HG02884 (cell line): ENCODE results near the gene PREX1.
"Not testable (repeated sequence)": the region's sequence is repeated elsewhere in the genome, so short reads cannot be mapped to it uniquely, and the experiment has no call there.

Experiments
- ATAC-seq: cut with Tn5 transposase; IDR thresholded peaks from one replicate; pipeline ENCODE4 v1.9.1; 2021; ENCODE audit warnings: mild to moderate bottlenecking, moderate library complexity; ENCODE audit not compliant: unreplicated experiment

PREX1 gene

DNA sequence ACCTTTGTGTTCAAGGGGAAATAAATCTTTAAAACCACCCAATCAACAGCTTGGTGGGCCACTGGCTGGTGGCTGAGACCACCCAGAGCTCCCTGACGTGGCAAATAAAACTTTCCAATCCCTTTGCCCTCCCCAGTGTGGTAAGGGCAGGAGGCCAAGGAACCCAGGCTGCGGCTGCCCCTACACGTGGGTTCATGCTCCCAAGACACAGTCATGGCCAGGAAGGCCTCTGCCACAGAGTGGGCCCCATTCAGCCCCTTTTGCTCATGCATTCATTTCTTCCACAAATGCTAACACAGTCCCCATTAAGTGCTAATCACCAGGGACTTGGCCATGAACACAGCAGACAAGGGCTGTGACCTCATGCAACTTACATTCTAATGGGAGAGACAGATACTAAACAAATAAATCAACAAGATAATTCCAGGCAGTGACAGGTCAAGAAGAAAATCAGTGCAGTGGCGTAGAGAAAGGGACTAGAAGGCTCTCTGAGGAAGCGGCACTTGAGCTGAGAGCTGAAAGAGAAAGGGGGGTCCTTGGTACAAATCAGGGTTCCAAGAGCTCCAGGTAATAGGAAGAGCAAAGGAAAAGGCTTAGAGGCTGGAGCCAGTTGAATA, 13.8 kb downstream of the PREX1 start:
- no peak for ATAC-seq

DNA sequence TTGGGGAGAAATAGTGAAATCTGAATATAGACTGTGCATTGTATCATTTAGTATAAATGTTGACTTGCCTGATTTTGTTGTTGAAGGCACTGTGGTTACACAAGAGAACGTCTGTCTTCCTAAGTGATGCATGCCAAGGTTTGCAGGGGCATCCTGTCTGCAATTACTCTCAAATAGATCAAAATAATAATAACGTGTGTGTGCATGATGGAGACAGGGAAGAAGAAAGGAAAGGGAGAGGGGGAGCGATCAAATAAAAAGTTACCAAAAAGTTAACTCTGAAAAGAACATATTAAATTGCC, 14.4 kb downstream of the PREX1 start:
- no peak for ATAC-seq

DNA sequence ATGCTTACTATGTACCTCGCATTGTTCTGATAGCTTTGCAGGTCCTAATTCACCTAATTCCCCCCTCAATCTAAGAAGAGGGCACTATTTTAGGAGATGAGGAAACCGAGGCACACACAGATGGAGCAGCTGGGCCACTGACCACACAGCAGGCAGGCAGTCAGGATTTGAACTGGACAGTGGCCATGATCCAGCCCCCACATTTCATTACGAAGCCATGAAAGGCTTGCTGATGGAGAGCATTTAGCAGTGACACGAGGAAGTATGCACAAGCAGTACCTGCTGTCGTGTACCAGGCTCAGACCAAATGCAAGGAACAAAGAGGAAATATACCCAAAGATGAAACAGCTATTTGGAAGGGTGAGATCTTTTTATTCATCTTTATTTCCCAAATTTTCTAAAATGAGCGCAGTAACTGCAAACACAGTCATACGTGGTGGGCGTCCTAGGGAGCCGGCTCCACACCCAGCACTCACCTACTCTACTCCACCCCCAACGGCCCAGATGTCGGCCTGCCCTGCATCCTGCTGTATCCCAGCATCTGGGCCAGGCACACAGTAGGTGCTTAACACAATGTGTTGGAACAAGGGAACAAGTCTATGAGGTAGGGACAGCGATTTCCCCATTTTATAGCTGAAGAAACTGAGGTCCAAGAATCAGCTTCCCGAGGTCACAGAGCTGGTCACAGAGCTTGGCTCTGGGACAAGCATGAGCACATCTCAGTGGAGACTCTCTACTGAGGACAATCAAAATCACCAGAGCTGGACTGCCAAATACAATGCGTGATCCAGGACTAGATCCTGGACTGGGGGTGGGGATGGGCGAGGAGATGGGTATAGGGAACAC, 15.0 kb downstream of the PREX1 start:
- no peak for ATAC-seq

DNA sequence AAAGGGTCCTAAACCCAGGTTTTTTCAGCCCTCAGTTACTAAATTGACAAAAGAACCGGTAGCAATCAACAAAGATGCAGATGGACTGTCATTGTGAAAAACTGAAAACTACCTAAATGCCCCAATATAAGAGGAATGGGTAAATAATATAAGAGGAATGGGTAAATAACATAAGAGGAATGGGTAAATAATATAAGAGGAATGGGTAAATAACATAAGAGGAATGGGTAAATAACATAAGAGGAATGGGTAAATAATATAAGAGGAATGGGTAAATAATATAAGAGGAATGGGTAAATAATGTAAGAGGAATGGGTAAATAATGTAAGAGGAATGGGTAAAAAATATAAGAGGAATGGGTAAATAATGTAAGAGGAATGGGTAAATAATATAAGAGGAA, 15.7 kb downstream of the PREX1 start:
- not testable (repeated sequence) for ATAC-seq

DNA sequence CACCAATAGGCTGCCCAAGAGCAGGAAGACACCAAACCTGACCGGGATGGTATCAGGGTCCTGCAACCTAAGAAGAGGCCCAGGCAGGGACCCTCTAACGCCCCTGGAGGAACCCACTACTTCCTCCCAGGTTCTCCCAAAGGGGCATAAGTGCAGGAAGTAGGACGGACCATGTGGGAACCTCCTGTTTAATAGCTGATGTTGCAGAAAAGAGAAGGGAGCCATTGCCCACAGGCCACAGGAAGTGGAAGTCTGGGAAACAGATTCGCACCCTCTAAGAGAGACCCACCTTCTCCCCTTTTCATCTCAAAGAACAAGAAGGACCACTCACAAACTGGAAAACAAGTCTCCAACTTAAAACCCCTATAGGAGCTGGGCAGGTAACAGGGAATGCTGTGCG, 18.1 kb downstream of the PREX1 start:
- no peak for ATAC-seq

DNA sequence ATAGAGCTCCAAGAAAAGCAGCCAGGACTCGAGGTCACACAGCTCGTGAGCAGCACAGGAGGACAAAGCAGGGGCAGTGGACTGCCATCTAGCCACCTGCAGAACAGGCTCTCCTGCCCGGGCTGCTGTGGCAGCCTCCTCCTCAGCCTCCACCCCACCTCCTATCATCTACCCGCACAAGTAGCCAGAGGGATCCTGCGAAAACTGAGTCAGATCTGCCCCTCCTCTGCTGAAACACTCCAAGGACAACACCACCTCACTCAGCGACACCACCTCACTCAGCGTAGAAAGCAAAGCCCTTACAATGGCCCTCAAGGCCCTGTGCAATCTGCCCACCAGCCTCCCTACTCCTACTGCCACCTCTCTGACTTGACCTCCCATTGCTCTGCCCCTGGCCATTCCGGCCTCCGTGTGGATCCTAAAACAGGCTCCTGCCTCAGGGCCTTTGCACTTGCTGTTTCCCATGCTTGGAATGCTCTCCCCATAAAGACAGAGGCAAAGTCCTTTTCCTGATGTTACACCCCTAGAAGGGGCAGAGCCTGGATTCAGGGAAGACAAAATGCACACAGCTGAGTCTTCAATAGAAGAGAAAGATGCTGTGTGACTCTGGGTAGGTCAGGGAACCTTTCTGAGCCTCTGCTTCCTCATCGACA, 19.3 kb downstream of the PREX1 start:
- ATAC-seq: no peak

DNA sequence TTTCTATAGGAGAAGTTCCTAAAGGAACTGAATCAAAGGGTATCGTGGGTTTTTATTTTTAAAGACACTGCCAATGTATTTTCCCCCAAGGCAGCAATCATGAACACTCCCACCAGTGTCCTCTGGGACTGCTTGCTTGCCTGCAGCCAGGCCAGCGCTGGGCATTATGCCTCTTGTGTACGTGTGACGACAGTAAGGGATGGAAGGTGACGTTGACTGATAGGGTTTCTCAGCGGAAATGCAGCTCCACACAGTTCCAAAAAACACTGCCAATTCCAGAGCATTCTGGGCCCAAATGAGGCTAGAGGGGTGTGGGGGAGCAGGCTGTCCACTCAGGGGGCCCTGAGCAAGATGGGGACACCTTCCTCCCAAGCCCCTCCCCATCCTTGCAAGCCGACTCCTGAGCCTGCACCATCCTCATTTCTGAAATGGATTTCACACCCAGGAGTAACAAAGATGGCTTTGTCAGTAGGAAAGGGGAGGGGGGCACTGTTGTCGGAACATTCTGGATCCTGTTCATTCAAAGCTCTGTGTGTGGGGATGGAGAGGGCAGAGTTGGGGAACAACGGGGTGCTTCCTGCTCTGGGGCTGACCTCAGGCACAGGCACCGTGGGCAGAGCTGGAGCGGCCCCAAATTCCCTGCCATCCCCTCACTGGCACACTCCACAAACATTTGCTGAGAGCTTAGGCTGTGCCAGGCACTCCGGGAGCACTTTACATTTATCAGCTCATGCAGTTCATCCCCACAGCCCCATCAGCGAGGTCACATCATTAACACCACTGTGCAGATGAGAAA, 20.0 kb downstream of the PREX1 start:
- no peak for ATAC-seq

DNA sequence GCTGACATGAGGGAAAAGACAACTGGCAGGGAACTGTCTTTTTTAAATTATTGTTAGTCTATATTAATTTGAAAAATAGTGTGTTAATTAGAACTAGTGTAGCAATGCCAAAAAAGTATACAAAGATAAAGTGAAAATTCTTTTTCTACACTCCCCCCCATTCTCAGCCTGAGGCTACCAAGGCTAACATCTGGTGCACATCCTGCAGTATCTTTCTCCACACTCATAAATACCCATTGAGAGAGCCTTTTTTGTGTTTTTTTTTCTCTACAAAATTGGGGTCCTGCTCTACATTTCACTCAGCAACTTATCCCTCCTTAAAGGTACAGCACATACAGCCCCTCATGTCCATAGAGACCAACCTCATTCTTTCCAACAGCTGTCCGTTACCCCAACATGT, 20.7 kb downstream of the PREX1 start:
- no peak for ATAC-seq

DNA sequence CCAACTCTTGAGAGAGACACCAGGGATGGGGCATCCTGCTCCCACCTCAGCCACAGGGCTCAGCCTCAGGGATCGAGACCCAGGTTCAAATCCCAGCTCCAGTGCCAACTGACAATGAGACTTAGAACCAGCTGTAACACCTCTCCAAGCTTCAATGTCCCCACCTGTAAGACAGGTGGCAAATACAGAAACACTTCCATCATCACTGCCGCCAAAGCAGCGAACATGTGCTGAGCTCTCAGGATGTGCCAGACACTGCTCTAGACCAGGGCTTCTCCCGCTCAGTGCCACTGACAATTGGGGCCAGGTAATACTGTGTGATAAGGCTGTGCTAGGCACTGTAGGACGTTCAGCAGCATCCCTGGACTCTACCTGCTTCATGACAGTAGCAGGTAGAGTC, 22.1 kb downstream of the PREX1 start:
- ATAC-seq: no peak

DNA sequence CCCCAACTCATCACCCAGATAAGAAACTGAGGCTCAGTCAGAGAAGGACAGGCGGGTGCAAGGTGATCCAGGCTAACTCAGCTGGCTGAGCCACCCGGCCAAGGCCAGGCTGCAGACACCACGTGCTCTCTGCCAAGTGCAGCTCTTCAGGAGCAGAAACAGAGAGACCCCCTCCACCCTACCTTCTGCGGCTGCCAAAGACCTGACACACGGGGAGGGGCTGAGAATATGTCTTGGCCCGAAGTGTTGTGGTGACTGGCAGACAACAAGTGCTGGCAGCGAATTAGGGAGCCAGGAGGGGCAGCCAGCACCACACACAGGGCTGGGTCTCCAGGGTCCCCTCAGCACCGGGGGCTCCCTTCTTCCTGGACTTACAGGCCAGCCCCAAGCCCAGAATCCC, 22.5 kb downstream of the PREX1 start:
- no peak for ATAC-seq

DNA sequence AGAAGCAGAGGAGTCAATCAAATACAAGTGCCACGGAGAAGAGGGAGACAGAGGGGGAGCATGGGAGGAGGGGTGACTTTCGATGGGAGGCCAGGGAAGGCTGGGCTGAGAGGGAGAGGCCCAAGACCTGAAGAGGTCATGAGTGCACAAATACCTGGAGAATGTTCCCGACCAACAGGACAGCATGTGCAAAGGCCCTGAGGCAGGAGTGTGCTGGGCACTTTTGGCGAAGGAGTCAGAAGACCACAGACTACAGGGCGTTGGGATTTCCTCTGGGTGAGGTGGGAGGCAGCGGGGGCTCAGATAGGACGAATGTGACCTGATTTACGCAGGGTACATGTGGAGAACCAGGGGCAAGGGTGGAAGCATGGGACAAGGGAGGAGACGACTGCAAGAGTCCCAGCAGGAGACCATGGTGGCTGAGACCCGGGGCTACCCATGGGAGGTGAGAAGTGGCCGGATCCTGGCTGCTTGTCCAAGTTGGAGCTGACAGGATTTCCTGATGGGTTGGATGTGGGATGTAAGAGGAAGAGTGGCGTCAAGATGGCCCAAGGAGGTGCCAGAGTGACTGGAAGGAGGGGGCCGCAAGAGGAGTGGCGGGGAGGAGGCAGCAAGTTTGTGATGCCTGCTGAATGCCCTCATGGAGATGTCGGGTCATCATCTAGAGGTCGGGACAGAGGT, 23.4 kb downstream of the PREX1 start:
- ATAC-seq: no peak

DNA sequence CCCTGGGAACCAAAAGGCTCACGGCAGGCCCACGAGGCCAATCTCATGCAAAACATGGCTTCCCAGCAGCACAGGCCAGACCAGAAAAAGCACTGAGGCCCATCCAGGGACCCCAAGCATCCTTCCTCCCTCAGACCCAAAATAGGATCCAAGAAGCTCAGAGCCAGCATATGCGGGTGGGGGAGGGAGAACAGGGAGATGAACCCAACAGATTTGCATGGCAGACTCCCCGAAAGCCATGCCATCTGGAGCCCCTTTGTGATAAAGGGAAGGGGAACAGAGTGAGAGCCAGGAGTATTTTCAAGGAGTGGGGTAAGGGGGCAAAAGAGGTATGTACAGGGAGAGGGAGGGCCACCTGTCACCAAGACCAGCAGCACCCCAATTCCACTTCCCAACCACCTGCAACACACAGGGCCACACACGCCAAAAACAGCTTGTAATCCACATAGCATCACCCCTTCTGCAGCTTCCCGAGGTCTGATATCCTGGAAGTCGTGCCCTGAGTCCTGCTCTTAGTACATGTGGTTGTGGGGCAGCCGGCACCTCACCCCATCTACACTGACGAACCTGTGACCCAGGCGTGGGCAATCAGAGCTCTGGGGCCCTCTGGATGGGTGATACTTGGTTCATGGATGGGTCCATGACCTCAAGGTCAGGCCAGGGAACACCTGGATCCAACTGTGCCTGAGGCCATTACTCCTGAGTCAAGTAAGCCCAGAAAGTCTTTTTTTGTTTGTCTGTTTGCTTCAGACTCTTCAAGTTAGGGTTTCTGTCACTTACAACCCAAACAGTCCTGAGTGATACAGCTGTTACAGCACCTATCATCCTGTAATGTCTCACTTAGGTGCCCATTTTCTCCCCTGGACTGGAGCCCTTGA, 24.4 kb downstream of the PREX1 start:
- no peak for ATAC-seq

DNA sequence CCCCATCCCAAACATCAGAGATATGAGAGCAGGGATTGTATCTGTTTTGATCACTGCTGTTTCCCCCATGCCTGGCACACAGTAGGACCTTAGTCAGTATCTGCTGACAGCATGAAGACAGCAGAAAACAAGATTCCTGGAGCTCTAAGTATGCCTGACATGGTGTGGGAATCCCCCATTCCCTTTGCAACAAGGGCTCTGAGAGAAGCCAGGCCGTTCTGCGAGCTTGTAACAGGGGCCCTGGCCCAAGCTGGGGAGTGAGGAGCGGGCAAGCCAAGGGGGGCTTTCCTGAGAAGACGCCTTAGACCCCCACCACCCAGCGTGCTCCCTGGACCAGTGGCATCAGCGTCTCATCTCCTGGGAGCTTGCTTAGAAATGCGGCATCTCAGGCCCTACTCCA, 25.2 kb downstream of the PREX1 start:
- ATAC-seq: no peak

DNA sequence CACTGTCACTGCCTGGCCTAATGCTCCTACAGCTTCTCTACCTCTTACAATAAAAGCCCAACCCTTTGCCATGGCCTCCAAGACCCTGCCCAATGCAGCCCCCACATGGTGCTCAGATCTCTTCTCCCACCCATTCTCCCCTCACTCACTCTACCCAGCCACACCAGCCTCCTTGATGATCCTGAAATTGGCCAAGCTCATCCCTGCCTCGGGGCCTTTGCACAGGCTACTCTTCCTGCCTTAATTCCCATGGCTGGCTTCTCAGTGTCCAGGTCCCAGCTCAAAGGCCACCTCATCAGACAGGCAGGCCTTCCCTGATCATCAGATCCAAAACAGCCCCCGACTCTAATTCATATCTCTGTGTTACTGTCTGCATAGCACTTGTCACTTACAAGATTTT, 25.6 kb downstream of the PREX1 start:
- ATAC-seq: no peak

DNA sequence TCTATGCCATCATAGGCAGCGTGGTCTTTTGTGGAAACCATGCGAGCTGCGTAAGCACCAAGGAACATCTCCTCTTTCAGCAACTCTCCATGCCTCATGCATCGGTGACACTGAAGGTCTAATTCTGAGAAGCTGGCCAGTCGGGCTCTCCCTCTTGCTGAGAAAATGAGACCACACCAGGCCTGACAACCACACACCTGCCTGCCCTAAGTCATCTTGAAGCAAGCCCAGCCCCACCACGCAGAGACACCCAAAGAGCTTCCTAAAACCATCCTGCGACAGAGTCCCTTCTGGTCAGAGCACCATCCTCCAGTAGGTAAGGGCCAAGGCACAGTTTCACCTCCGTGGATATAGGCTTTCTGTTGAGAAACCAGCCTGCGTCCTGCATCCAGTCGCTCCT, 26.6 kb downstream of the PREX1 start:
- no peak for ATAC-seq

DNA sequence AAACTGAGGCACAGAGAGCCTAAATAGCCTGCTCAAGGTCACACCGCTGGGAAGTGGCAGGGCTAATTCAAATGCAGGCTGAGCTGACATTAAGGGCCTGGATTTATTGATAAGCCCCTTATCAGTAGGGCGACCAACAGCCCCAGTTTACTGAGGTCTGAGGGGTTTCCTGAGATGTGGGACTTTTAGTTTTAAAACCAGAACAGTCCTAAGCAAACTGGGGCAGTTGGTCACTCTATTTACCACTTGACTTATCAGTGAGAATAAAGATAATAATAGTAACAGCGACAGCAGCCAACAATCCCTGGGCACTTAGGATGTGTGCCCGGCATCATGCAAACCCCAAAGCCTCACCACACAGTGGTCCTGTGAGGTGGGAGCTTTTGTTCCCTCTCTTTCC, 27.6 kb downstream of the PREX1 start:
- ATAC-seq: no peak

DNA sequence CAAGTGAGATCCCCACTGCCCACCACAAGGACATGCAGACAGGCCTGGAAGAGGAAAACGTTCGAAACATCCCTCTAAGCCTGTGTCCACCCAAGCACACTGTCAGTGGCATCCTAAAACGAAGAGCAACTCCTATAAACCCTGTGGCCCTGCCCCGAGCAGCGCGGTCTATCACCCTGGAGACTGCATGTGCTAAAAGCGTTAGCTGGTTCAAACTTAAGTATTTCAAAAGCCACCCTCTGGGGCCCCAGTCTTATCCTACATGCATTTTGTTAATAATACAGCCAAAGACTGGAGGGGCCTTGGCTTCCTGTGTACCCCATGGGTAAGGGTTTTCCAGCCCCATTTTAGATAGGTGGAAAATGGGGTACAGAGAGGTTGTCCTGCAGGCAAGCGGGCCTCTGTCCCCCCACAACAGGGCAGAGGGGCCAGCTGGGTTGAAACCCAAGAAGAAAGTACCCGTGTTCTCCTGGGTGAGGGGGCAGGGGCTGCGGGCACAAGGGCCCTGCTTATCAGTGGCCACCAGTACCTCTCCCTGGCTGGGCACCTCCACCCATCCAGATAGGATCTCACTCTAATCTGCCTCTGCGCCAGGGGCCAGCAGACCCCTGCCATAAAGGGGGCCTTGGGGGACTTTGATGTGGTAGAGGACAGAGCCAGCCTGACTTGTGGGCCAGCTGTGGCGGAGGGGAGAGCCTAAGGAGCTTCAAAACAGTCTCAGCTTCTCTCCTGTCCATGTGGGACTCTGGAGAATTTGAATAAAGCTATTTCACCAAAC, 28.3 kb downstream of the PREX1 start:
- ATAC-seq: no peak

DNA sequence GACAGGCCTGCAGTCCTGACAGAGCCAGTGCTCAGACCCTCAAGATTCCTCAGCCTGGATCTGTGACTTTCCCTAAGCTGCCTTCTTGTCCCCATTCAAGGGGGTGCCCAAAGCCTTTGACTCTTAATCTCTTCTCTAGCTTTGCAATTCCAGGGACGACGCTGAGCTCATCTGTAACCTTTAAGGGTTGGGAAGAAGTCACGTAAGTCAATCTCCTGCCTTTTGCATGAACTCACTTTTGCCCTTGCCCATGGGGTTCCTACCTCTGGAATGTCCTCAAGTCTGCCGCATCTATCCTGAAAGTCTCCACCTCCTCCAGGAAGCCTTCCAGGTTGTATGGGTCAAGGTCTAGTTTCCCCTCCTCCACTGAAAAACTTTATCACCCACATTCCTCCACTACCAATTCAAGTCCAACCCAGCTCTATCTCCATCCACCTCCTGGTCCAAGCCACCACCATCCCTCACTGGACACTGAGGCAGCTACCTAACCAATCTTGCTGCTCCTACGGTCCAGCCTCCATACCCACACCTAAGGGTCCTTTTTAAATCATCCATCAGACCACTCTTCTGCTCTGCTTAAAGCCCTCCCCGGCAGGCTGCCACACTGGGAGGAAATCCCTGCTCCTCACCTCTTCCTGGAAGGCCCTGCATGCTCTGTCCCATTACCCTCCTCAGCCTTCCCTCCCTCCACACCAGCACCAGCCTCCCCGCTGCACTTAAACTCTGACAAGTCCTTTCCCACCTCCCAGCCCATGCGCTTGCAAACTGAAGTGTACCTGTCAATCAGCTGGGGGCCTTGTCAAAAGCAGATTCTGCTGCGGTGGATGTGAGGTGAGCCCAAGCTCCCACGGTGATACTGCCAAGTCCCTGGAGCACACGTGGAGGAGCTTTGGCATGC, 29.7 kb downstream of the PREX1 start:
- no peak for ATAC-seq
